Osteocyte (in vitro differentiated cells): Measurements from ENCODE around the gene BPIFA1. TPM values are rescaled to one million over a fixed set of nuclear protein-coding genes. Genes with fewer than 3 reads are reported as not detected.

Source experiments
- DNase-seq: peaks from one replicate; pipeline ENCODE4 v3.0.0; 2021; ENCODE audit warnings: mixed read lengths; ENCODE audit not compliant: unreplicated experiment; ENCODE audit errors: extremely low spot score
- H3K27ac Mint-ChIP-seq: one replicate; pipeline ENCODE4 v1.8.0; 2021; ENCODE audit warnings: mild to moderate bottlenecking, mixed read lengths; ENCODE audit not compliant: unreplicated experiment
- H3K27me3 Mint-ChIP-seq: one replicate; pipeline ENCODE4 v1.8.0; 2021; ENCODE audit warnings: mixed read lengths; ENCODE audit not compliant: unreplicated experiment
- H3K36me3 Mint-ChIP-seq: one replicate; pipeline ENCODE4 v1.8.0; 2021; ENCODE audit warnings: mixed read lengths; ENCODE audit not compliant: unreplicated experiment
- H3K4me1 Mint-ChIP-seq: one replicate; pipeline ENCODE4 v1.8.0; 2021; ENCODE audit warnings: mixed read lengths; ENCODE audit not compliant: unreplicated experiment
- H3K4me3 Mint-ChIP-seq: one replicate; pipeline ENCODE4 v1.8.0; 2021; ENCODE audit warnings: mild to moderate bottlenecking, moderate library complexity, mixed read lengths; ENCODE audit not compliant: unreplicated experiment
- H3K9me3 Mint-ChIP-seq: one replicate; pipeline ENCODE4 v1.8.0; 2021; ENCODE audit warnings: mixed read lengths; ENCODE audit not compliant: unreplicated experiment
- CTCF ChIP-seq: fragments of 200-600 bp; sonication (generic); IDR thresholded peaks from 2 replicates; pipeline ENCODE4 v1.5.0; 2021; ENCODE audit warnings: antibody characterized with exemption, mild to moderate bottlenecking, moderate library complexity
- total RNA-seq: library from RNA; stranded (reverse); gene quantifications from 2 replicates; pipeline ENCODE4 v1.2.1, GENCODE V29; 2021

The BPIFA1 gene
- total RNA-seq, 1 donor from 2014 or later, result not detected

DNA sequence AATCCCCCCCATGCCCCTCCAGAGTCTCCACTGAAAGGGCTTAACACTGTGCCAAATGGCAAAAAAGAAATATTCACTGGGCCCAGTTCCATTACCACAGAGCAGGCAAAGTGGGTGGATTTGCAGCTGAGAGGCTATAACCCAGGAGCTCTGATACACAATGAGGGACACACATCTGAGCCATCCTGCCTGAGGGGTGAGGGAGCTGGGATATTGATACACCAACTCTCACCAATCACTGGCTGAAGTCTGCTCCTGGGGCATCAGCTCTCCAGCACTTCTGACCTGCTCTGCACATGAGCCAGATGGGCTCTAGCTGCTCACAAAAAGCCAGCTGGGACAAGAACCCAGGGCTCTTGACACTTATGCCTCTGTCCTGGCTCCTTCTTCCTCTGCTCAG, 52.1 kb downstream of the BPIFA1 start:
- Mint-ChIP-seq H3K4me3 (no peak overlapping the region), H3K27me3 (peaks cover 32% of the 10 kb centered on the region), H3K9me3 (no peaks in the 10 kb centered on the region), H3K36me3 (no peaks in the 10 kb centered on the region), H3K27ac (no peak overlapping the region), H3K4me1 (no peaks in the 10 kb centered on the region)
- no peak for TF ChIP-seq CTCF
- DNase-seq, result no peak

DNA sequence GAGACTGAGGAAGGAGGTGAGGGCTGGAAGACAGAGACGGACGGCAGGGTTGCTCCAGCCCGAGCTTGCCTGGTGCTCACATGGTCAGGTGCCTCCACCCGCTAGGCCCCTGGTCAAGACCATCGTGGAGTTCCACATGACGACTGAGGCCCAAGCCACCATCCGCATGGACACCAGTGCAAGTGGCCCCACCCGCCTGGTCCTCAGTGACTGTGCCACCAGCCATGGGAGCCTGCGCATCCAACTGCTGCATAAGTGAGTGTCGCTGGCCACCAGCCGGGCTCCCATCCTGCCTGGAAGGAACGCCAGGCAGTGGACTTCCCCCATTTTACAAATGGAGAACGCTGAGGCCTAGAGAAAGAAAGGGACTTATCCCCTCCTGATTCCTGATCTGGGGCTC, 55.1 kb downstream of the BPIFA1 start:
- Mint-ChIP-seq H3K27me3 (peaks cover 36% of the 10 kb centered on the region), H3K4me1 (no peaks in the 10 kb centered on the region), H3K36me3 (no peaks in the 10 kb centered on the region), H3K9me3 (no peaks in the 10 kb centered on the region), H3K27ac (no peak overlapping the region), H3K4me3 (no peak overlapping the region)
- no peak for DNase-seq
- no peak for TF ChIP-seq CTCF

GRCh38 chr20:33291416-33291815, 55.6 kb downstream of the BPIFA1 start:
- peaks cover 36% of the 10 kb centered on the region for H3K27me3 Mint-ChIP-seq
- no peaks in the 10 kb centered on the region for H3K4me1 Mint-ChIP-seq
- no peak overlapping the region for H3K27ac Mint-ChIP-seq
- no peak for DNase-seq
- no peaks in the 10 kb centered on the region for H3K9me3 Mint-ChIP-seq
- no peak overlapping the region for H3K4me3 Mint-ChIP-seq
- no peak for TF ChIP-seq CTCF
- H3K36me3 Mint-ChIP-seq, result no peaks in the 10 kb centered on the region

DNA sequence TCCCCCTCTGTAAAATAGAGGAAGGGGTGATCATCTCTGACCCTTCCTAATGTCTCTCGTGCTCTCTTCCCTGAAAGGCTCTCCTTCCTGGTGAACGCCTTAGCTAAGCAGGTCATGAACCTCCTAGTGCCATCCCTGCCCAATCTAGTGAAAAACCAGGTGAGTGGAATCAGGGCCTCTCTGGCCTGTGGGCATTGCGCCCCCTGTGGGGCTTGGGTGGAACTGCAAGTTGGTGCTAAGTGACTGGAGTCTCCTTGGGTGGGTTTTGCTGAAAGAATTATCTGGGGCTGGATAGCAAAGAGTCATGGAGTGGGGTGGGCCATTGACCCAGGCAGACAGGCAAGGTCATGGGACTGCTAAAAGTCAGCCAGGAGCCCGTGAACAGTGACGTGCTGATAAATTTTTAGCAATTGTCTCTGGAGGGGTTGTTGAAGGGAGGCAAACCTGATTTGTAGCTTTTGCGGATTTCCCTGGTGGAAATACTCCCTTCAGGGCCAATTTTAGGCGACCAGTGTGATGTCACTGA, 56.1 kb downstream of the BPIFA1 start:
- Mint-ChIP-seq H3K27me3 (peaks cover 41% of the 10 kb centered on the region), H3K9me3 (no peaks in the 10 kb centered on the region), H3K4me1 (no peaks in the 10 kb centered on the region), H3K27ac (no peak overlapping the region), H3K36me3 (no peaks in the 10 kb centered on the region), H3K4me3 (no peak overlapping the region)
- DNase-seq, result no peak
- peak; percentile 77 for TF ChIP-seq CTCF

Other genes with a start within 250 kb of the BPIFA1 start
- not detected in 2 replicates for gene SUN5, start 231.6 kb upstream of the BPIFA1 start, total RNA-seq
- not detected in 2 replicates for gene BPIFB2, start 228.3 kb upstream of the BPIFA1 start, total RNA-seq
- not detected in 2 replicates for gene BPIFB6, start 204.3 kb upstream of the BPIFA1 start, total RNA-seq
- not detected in 2 replicates for gene BPIFB3, start 182.1 kb upstream of the BPIFA1 start, total RNA-seq
- gene BPIFB4, start 156.4 kb upstream of the BPIFA1 start, total RNA-seq, result not detected in 2 replicates
- not detected in 2 replicates for gene BPIFA2, start 67.8 kb upstream of the BPIFA1 start, total RNA-seq
- gene BPIFA3, start 18.6 kb upstream of the BPIFA1 start, total RNA-seq, result not detected in 2 replicates
- gene BPIFB1, start 47.2 kb downstream of the BPIFA1 start, total RNA-seq, result not detected in 2 replicates
- gene CDK5RAP1, start 165.5 kb downstream of the BPIFA1 start, total RNA-seq, result 25.1 and 25.3 TPM in 2 replicates
- gene SNTA1, start 207.8 kb downstream of the BPIFA1 start, total RNA-seq, result 28.9 and 33.8 TPM in 2 replicates